ENCODE measurements around the gene PPM1L.

The PPM1L gene

GRCh38 chr3:160949460-160949859 lies 193.4 kb downstream of the PPM1L start:
- Histone ChIP-seq H3K9me3 (ENCODE audit: low read length) (no peaks in the 10 kb centered on the region), H3K27me3 (ENCODE audit: insufficient read depth, low read length) (no peaks in the 10 kb centered on the region), H3K4me1 (ENCODE audit: insufficient read depth, low read length, severe bottlenecking) (no peaks in the 10 kb centered on the region), H3K27ac (ENCODE audit: low read depth, low read length, poor library complexity, severe bottlenecking) (no peak overlapping the region), H3K4me3 (ENCODE audit: low read depth, low read length, poor library complexity, severe bottlenecking) (no peak overlapping the region), H3K9me2 (ENCODE audit: low read depth, low read length) (no peaks in the 10 kb centered on the region), H3K79me2 (ENCODE audit: insufficient read depth, low read length) (no peaks in the 10 kb centered on the region), H3K36me3 (ENCODE audit: insufficient read depth, low read length) (no peaks in the 10 kb centered on the region), H3K4me2 (ENCODE audit: low read length) (no peak overlapping the region), H2AFZ (ENCODE audit: low read length) (no peak overlapping the region), H3K9ac (ENCODE audit: low read length) (no peak overlapping the region), H4K20me1 (ENCODE audit: insufficient read depth, low read length) (no peaks in the 10 kb centered on the region), H3F3A (ENCODE audit: insufficient read depth, low read length) (no peaks in the 10 kb centered on the region)
- no peak for TF ChIP-seq CTCF (IDR thresholded peaks at IDR 0.05; ENCODE audit: low read length)
- no peak for TF ChIP-seq EZH2 (IDR thresholded peaks at IDR 0.05; ENCODE audit: borderline replicate concordance, low read length)

- no peaks in the 10 kb centered on the region for H3K36me3 ChIP-seq (ENCODE audit: insufficient read depth, low read length)
- H3K27ac ChIP-seq (ENCODE audit: low read depth, low read length, poor library complexity, severe bottlenecking): no peak overlapping the region
- no peaks in the 10 kb centered on the region for H3K27me3 ChIP-seq (ENCODE audit: insufficient read depth, low read length)
- H3F3A ChIP-seq (ENCODE audit: insufficient read depth, low read length): no peaks in the 10 kb centered on the region
- H3K9me2 ChIP-seq (ENCODE audit: low read depth, low read length): no peaks in the 10 kb centered on the region
- H4K20me1 ChIP-seq (ENCODE audit: insufficient read depth, low read length): no peaks in the 10 kb centered on the region
- no peak overlapping the region for H2AFZ ChIP-seq (ENCODE audit: low read length)
- no peak overlapping the region for H3K4me3 ChIP-seq (ENCODE audit: low read depth, low read length, poor library complexity, severe bottlenecking)
- TF ChIP-seq CTCF (IDR thresholded peaks at IDR 0.05; ENCODE audit: low read length) (no peak), EZH2 (IDR thresholded peaks at IDR 0.05; ENCODE audit: borderline replicate concordance, low read length) (no peak)
- H3K4me2 ChIP-seq (ENCODE audit: low read length): no peak overlapping the region
- H3K4me1 ChIP-seq (ENCODE audit: insufficient read depth, low read length, severe bottlenecking): no peaks in the 10 kb centered on the region
- no peaks in the 10 kb centered on the region for H3K79me2 ChIP-seq (ENCODE audit: insufficient read depth, low read length)
- no peak overlapping the region for H3K9ac ChIP-seq (ENCODE audit: low read length)
- H3K9me3 ChIP-seq (ENCODE audit: low read length): no peaks in the 10 kb centered on the region
Observed at GRCh38 chr3:160950542-160950941, 194.5 kb downstream of the PPM1L start.

- Histone ChIP-seq H3K36me3 (ENCODE audit: insufficient read depth, low read length) (no peaks in the 10 kb centered on the region), H3K4me2 (ENCODE audit: low read length) (no peak overlapping the region), H3K27me3 (ENCODE audit: insufficient read depth, low read length) (no peaks in the 10 kb centered on the region), H3K9me3 (ENCODE audit: low read length) (no peaks in the 10 kb centered on the region), H3K9me2 (ENCODE audit: low read depth, low read length) (no peaks in the 10 kb centered on the region), H3K9ac (ENCODE audit: low read length) (no peak overlapping the region), H3F3A (ENCODE audit: insufficient read depth, low read length) (no peaks in the 10 kb centered on the region), H3K4me3 (ENCODE audit: low read depth, low read length, poor library complexity, severe bottlenecking) (no peak overlapping the region), H2AFZ (ENCODE audit: low read length) (no peak overlapping the region), H4K20me1 (ENCODE audit: insufficient read depth, low read length) (no peaks in the 10 kb centered on the region), H3K4me1 (ENCODE audit: insufficient read depth, low read length, severe bottlenecking) (no peaks in the 10 kb centered on the region), H3K27ac (ENCODE audit: low read depth, low read length, poor library complexity, severe bottlenecking) (no peak overlapping the region), H3K79me2 (ENCODE audit: insufficient read depth, low read length) (no peaks in the 10 kb centered on the region)
- TF ChIP-seq CTCF (IDR thresholded peaks at IDR 0.05; ENCODE audit: low read length) (no peak), EZH2 (IDR thresholded peaks at IDR 0.05; ENCODE audit: borderline replicate concordance, low read length) (no peak)
Observed at GRCh38 chr3:160950954-160951353, 194.9 kb downstream of the PPM1L start.
